Measurements from ENCODE around the gene TMEM121.

GRCh38 chr14:105563347-105563737, 37.0 kb downstream of the TMEM121 start:
- TF ChIP-seq BHLHE40 (IDR thresholded peaks at IDR 0.05; ENCODE audit: low read depth, low read length) (no peak), CTCF (conservative IDR thresholded peaks at IDR 0.05; ENCODE audit: low read depth, low read length) (no peak), POLR2A (IDR thresholded peaks at IDR 0.05; ENCODE audit: low read depth, low read length) (no peak), CHD1 (IDR thresholded peaks at IDR 0.05; ENCODE audit: low read depth, low read length) (no peak), MAFK (IDR thresholded peaks at IDR 0.05; ENCODE audit: low read depth, low read length) (no peak), ELK1 (IDR thresholded peaks at IDR 0.05; ENCODE audit: borderline replicate concordance, low read depth, low read length) (no peak), CEBPB (IDR thresholded peaks at IDR 0.05; ENCODE audit: low read depth, low read length) (no peak), SMC3 (IDR thresholded peaks at IDR 0.05; ENCODE audit: low read depth, low read length) (no peak), RFX5 (IDR thresholded peaks at IDR 0.05; ENCODE audit: low read depth, low read length) (no peak)

All from IMR-90 (cell line).